Measurements from ENCODE around the gene GUCD1. TPM values are rescaled to one million over a fixed set of nuclear protein-coding genes. Genes with fewer than 3 reads are reported as not detected.
"Not testable (repeated sequence)": the region's sequence is repeated elsewhere in the genome, so short reads cannot be mapped to it uniquely, and the experiment has no call there.

GUCD1 gene
- total RNA-seq, 1 experiment from 2014 or later: 87.4 TPM

- not testable (repeated sequence) for H3K27me3 ChIP-seq (ENCODE audit: insufficient read depth, low read length); H3K36me3 Mint-ChIP-seq (ENCODE audit: insufficient read depth in 1 of 3, low read depth in 3 of 3); H3K9ac ChIP-seq (ENCODE audit: extremely low read depth, insufficient read length, low read length); H2AFZ ChIP-seq (ENCODE audit: low read length); H4K8ac ChIP-seq (replicated peaks; ENCODE audit: insufficient read length, low read depth, low read length); H3K23me2 ChIP-seq (ENCODE audit: insufficient read length, low read depth, low read length, poor library complexity, severe bottlenecking); H3K79me1 ChIP-seq (ENCODE audit: insufficient read depth, low read depth, low read length, poor library complexity, severe bottlenecking); H3K4me3 Mint-ChIP-seq; H3K14ac ChIP-seq (ENCODE audit: insufficient read depth, low read length); H4K5ac ChIP-seq (ENCODE audit: insufficient read length, low read depth, low read length); H3K27ac Mint-ChIP-seq; H3K27me3 Mint-ChIP-seq (ENCODE audit: low read depth); DNase-seq; H3K23ac ChIP-seq (ENCODE audit: insufficient read length, low read depth, low read length); H2BK5ac ChIP-seq (ENCODE audit: insufficient read length, low read length); H2BK20ac ChIP-seq (ENCODE audit: low read depth, low read length, poor library complexity, severe bottlenecking); H3K56ac ChIP-seq (ENCODE audit: insufficient read length, low read depth, low read length); H3K27ac ChIP-seq (ENCODE audit: insufficient read length, low read depth, low read length); H3K79me2 ChIP-seq (ENCODE audit: insufficient read depth, low read length); H4K20me1 ChIP-seq (ENCODE audit: control insufficient read depth, insufficient read depth, insufficient read length); H4K91ac ChIP-seq (ENCODE audit: insufficient read length, low read depth, low read length); H3K9me3 Mint-ChIP-seq; H2BK15ac ChIP-seq (ENCODE audit: low read depth, low read length); H3K18ac ChIP-seq (ENCODE audit: insufficient read length, low read depth, low read length); H3K9me3 ChIP-seq (ENCODE audit: control insufficient read depth, low read depth, low read length); H3K4ac ChIP-seq (ENCODE audit: low read depth, low read length); H3K4me1 ChIP-seq (ENCODE audit: insufficient read depth, low read length); H3T11ph ChIP-seq (ENCODE audit: low read length); H2BK12ac ChIP-seq (ENCODE audit: insufficient read length, low read depth, low read length); H2BK120ac ChIP-seq (ENCODE audit: low read depth, low read length, poor library complexity, severe bottlenecking); H2AK5ac ChIP-seq (ENCODE audit: insufficient read length, low read length); H3K4me2 ChIP-seq (ENCODE audit: insufficient read depth, insufficient read length, low read length)
- WGBS (ENCODE audit: extremely low coverage, insufficient read length, low lambda C conversion rate): no CpG with 5 or more reads among the region's 11 CpGs
- H3K4me1 Mint-ChIP-seq: peaks cover 29 to 34% of the 10 kb centered on the region in 2 experiments
These were observed 47.3 kb upstream of the GUCD1 start for GRCh38 chr22:24602105-24602749.
